ENCODE measurements around the gene SLC2A6.

The SLC2A6 gene

GRCh38 chr9:133518706-133519449 is 40.0 kb upstream of the SLC2A6 start:
- no peak for TF ChIP-seq CTCF (IDR thresholded peaks at IDR 0.05; ENCODE audit: extremely low read depth, missing control alignments)
- DNase-seq (ENCODE audit: low spot score) = no peak

- DNase-seq (ENCODE audit: low spot score) = no peak
- TF ChIP-seq CTCF (IDR thresholded peaks at IDR 0.05; ENCODE audit: extremely low read depth, missing control alignments) = no peak
Measured at GRCh38 chr9:133518200-133518599, 39.3 kb upstream of the SLC2A6 start.

GRCh38 chr9:133517711-133518110 is 38.8 kb upstream of the SLC2A6 start:
- TF ChIP-seq CTCF (IDR thresholded peaks at IDR 0.05; ENCODE audit: extremely low read depth, missing control alignments) = no peak
- no peak for DNase-seq (ENCODE audit: low spot score)

- no peak for TF ChIP-seq CTCF (IDR thresholded peaks at IDR 0.05; ENCODE audit: extremely low read depth, missing control alignments)
- DNase-seq (ENCODE audit: low spot score) = no peak
Measured at GRCh38 chr9:133516961-133517350, 38.1 kb upstream of the SLC2A6 start.

DNA sequence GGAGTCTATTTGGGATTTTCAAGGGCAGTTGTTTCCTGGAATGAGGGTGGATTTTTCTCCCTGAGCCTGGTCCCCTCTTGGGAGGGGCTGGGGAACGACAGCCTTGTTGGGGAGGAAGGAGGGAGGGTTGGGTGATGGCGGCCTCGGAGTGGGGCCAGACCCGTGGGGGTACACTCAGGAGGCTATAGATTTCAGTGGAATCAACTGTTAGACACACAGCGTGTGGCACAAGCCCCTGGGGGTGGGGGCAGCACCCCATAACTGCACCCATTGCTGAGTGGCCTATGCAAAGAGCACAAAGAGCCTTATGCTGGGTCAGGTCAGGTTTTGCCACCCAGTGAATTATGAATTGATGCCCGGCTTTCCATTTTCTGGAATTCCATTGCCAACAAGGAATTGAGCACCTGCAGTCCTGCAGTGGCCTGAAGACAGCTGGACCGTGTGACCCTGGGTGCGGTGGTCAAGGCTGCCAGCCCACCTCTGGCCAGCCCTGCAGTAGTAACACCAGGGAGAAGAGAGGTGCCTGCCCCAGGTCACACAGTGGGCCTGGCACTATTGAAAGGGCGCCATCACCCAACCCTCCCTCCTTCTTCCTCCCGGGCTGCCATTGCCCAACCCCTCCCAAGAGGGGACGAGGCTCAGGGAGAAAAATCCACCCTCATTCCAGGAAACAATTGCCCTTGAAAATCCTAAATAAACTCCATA is 37.5 kb upstream of the SLC2A6 start:
- no peak for TF ChIP-seq CTCF (IDR thresholded peaks at IDR 0.05; ENCODE audit: extremely low read depth, missing control alignments)
- no peak for DNase-seq (ENCODE audit: low spot score)

DNA sequence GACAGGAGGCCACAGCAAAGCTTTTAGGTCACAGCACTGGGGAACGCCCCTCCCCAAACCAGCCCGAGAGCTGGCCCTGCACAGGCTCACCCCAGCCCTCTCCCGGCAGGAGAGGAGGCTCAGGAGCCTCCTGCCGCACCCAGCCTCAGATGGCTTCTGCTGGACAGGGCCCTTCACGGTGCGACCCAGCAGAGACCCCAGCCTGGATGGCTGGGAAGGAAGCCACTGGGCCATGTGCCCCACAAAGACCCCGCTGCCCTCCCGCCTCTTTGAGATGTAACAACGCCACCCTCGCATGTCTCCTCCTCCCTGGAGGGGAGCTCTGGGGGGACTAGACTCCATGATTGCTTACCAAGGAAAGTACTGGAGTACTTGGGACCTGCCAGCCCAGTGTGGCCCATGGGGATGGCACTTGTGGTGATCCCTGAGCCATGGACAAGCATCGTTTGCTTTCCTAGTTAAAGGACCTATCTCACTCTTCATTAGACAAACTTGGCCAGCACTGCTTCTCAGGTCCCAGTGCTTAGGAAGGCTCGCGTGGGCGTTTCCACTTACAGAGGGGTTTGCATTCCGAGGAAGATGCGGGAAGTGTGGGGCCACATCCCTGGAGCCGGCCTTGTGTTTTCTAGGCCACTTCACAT is 36.8 kb upstream of the SLC2A6 start:
- TF ChIP-seq CTCF (IDR thresholded peaks at IDR 0.05; ENCODE audit: extremely low read depth, missing control alignments) = no peak

GRCh38 chr9:133515240-133515610 is 36.3 kb upstream of the SLC2A6 start:
- no peak for TF ChIP-seq CTCF (IDR thresholded peaks at IDR 0.05; ENCODE audit: extremely low read depth, missing control alignments)
- no peak for DNase-seq (ENCODE audit: low spot score)

More for the DNA sequence above, 36.8 kb upstream of the SLC2A6 start:
- no peak for DNase-seq (ENCODE audit: low spot score)

All from GM20000 (cell line).